Cardiac fibroblast (primary cell): ENCODE data around the gene ARHGAP23.

Experiments used
- DNase-seq, 2 donors: peaks; one replicate each; pipeline versions ENCODE4 v3.0.0 to v3.0.0-alpha.2; 2010; ENCODE audit warnings: low read depth in 2 of 2
- H3K4me3 ChIP-seq, 2 donors: replicated peaks in 1 of 2; 1 replicate in 1 of 2; 2 replicates in 1 of 2; pipeline ENCODE4 v1.5.1; 2011; ENCODE audit warnings: low read depth in 2 of 2, low read length in 2 of 2, mild to moderate bottlenecking in 2 of 2, moderate library complexity in 1 of 2
- CTCF ChIP-seq: IDR thresholded peaks from one replicate; pipeline ENCODE4 v1.5.1; 2011; ENCODE audit warnings: low read depth, mild to moderate bottlenecking, low read length, inconsistent platforms

The ARHGAP23 gene

GRCh38 chr17:38443356-38444031, 15.2 kb downstream of the ARHGAP23 start:
- no peak overlapping the region for H3K4me3 ChIP-seq
- no peak for DNase-seq
- TF ChIP-seq CTCF = no peak

- peak; percentile 65 to 75 for DNase-seq
- H3K4me3 ChIP-seq = no peak overlapping the region
- TF ChIP-seq CTCF = peak; percentile 96
Observed at GRCh38 chr17:38444151-38444550, 15.9 kb downstream of the ARHGAP23 start.

- no peak overlapping the region for H3K4me3 ChIP-seq
- no peak for TF ChIP-seq CTCF
- no peak for DNase-seq
Observed at GRCh38 chr17:38447502-38448085, 19.3 kb downstream of the ARHGAP23 start.

- no peak for TF ChIP-seq CTCF
- H3K4me3 ChIP-seq = no peak overlapping the region
- no peak for DNase-seq
Observed at GRCh38 chr17:38448208-38448771, 20.0 kb downstream of the ARHGAP23 start.

DNA sequence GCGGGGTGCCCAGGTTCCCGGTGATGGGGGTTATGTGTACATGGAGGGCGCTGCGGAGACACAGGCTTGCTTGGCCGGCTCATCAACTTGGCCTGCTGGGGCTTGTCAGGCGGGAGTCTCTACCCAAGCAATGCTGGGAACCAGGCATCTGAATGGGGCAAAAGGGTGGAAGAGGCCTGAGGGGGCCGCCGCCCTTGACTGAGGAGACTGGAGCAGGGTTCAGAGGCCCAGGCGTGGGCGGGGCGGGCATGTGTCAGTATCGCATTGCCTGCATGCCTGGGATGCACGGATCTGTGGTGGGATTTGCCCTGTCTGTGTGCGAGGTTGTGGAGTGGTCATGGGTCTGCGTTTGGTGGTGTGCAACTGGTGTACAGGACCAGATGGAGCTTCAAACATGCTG, 21.1 kb downstream of the ARHGAP23 start:
- no peak for TF ChIP-seq CTCF
- H3K4me3 ChIP-seq = no peak overlapping the region
- peak in 1 of 2 donors; percentile 48 for DNase-seq

- TF ChIP-seq CTCF = no peak
- peak overlapping the region; percentile 8 to 50 for H3K4me3 ChIP-seq
- no peak for DNase-seq
Observed at GRCh38 chr17:38450557-38451029, 22.3 kb downstream of the ARHGAP23 start.
